Measurements from ENCODE around the gene SF3A2.
A peak's percentile ranks its signal among the peaks of the same experiment; 100 is the strongest.

The SF3A2 gene

GRCh38 chr19:2255982-2256685 is 19.5 kb downstream of the SF3A2 start, which contains the start of gene JSRP1:
Gene JSRP1 (minus strand): TSS chr19:2256417. CDS start chr19:2255314, 1,103 bp downstream.
- TF ChIP-seq RAD21 (IDR thresholded peaks at IDR 0.05; ENCODE audit: low read depth) (no peak), USF1 (IDR thresholded peaks at IDR 0.05) (peak; percentile 13; the same call in 1 of the 2 replicates), FOXM1 (IDR thresholded peaks at IDR 0.05; ENCODE audit: borderline replicate concordance, low read depth) (no peak), EP300 (IDR thresholded peaks at IDR 0.05; ENCODE audit: borderline replicate concordance) (no peak)

GRCh38 chr19:2259336-2259735 is 22.7 kb downstream of the SF3A2 start:
- TF ChIP-seq TCF12 (IDR thresholded peaks at IDR 0.05; ENCODE audit: low read depth): no peak
- TF ChIP-seq EP300 (IDR thresholded peaks at IDR 0.05; ENCODE audit: borderline replicate concordance): no peak
- TF ChIP-seq YY1 (IDR thresholded peaks at IDR 0.05; ENCODE audit: low read depth): no peak
- TF ChIP-seq TEAD4 (IDR thresholded peaks at IDR 0.05): no peak
- TF ChIP-seq CEBPB (IDR thresholded peaks at IDR 0.05): no peak
- TF ChIP-seq USF1 (IDR thresholded peaks at IDR 0.05): no peak
- TF ChIP-seq FOXM1 (IDR thresholded peaks at IDR 0.05; ENCODE audit: borderline replicate concordance, low read depth): no peak
- no peak for TF ChIP-seq TAF1 (IDR thresholded peaks at IDR 0.05; ENCODE audit: low read depth)
- no peak for TF ChIP-seq REST (IDR thresholded peaks at IDR 0.05; ENCODE audit: low read depth)
- no peak for TF ChIP-seq ZBTB7A (IDR thresholded peaks at IDR 0.05; ENCODE audit: low read depth)
- no peak for TF ChIP-seq CREB1 (IDR thresholded peaks at IDR 0.05; ENCODE audit: low read depth)
- no peak for TF ChIP-seq NFIC (IDR thresholded peaks at IDR 0.05)

GRCh38 chr19:2260341-2260805 is 23.7 kb downstream of the SF3A2 start:
- TF ChIP-seq RAD21 (IDR thresholded peaks at IDR 0.05; ENCODE audit: low read depth): no peak
- no peak for TF ChIP-seq NFIC (IDR thresholded peaks at IDR 0.05)
- TF ChIP-seq USF1 (IDR thresholded peaks at IDR 0.05): no peak
- TF ChIP-seq REST (IDR thresholded peaks at IDR 0.05; ENCODE audit: low read depth): no peak
- no peak for TF ChIP-seq CEBPB (IDR thresholded peaks at IDR 0.05)
- TF ChIP-seq EGR1 (IDR thresholded peaks at IDR 0.05): no peak
- TF ChIP-seq CREB1 (IDR thresholded peaks at IDR 0.05; ENCODE audit: low read depth): no peak
- TF ChIP-seq TCF12 (IDR thresholded peaks at IDR 0.05; ENCODE audit: low read depth): no peak

- 0 out of 2 replicates have a peak, but pooled peaks have one; percentile 53 for TF ChIP-seq YY1 (IDR thresholded peaks at IDR 0.05; ENCODE audit: low read depth)
- TF ChIP-seq MAX (IDR thresholded peaks at IDR 0.05): no peak
- TF ChIP-seq RAD21 (IDR thresholded peaks at IDR 0.05; ENCODE audit: low read depth): peak; percentile 46; the same call in 1 of the 2 replicates
Observed at GRCh38 chr19:2261438-2262172, 25.0 kb downstream of the SF3A2 start.

GRCh38 chr19:2266183-2266993 is 29.8 kb downstream of the SF3A2 start:
- TF ChIP-seq USF1 (IDR thresholded peaks at IDR 0.05): peak; percentile 75
- TF ChIP-seq EGR1 (IDR thresholded peaks at IDR 0.05): no peak
- no peak for TF ChIP-seq TAF1 (IDR thresholded peaks at IDR 0.05; ENCODE audit: low read depth)
- peak; percentile 57 for TF ChIP-seq NFIC (IDR thresholded peaks at IDR 0.05)
- peak; percentile 75 for TF ChIP-seq MAX (IDR thresholded peaks at IDR 0.05)

Data from Ishikawa (cell line).